Effector memory CD4-positive, alpha-beta T cell (primary cell): Measurements from ENCODE around the gene TCIRG1.

Experiments used
- DNase-seq, 3 donors: peaks; one replicate each; pipeline ENCODE4 v3.0.0-alpha.2; 2020
- H3K27ac ChIP-seq: 2 replicates; pipeline ENCODE4 v1.7.0; 2013; ENCODE audit warnings: mild to moderate bottlenecking, low read length, moderate library complexity; ENCODE audit not compliant: insufficient read depth, poor library complexity, severe bottlenecking
- H3K27me3 ChIP-seq: replicated peaks from 2 replicates; pipeline ENCODE4 v1.7.0; 2013; ENCODE audit warnings: mild to moderate bottlenecking, low read length; ENCODE audit not compliant: insufficient read depth, control insufficient read depth, poor library complexity, severe bottlenecking
- H3K36me3 ChIP-seq: 2 replicates; pipeline ENCODE4 v1.7.0; 2013; ENCODE audit warnings: mild to moderate bottlenecking, low read length, moderate library complexity; ENCODE audit not compliant: control insufficient read depth, insufficient read depth
- H3K4me1 ChIP-seq: 2 replicates; pipeline ENCODE4 v1.7.0; 2013; ENCODE audit warnings: low read length, mild to moderate bottlenecking; ENCODE audit not compliant: control insufficient read depth, insufficient read depth, poor library complexity, severe bottlenecking
- H3K4me3 ChIP-seq: 2 replicates; pipeline ENCODE4 v1.7.0; 2013; ENCODE audit warnings: low read length, low read depth, mild to moderate bottlenecking; ENCODE audit not compliant: insufficient read depth, poor library complexity, severe bottlenecking
- H3K9me3 ChIP-seq: 2 replicates; pipeline ENCODE4 v1.7.0; 2013; ENCODE audit warnings: mild to moderate bottlenecking, low read length, moderate library complexity; ENCODE audit not compliant: control insufficient read depth

Gene TCIRG1

GRCh38 chr11:68007498-68008380 is 31.1 kb upstream of the TCIRG1 start:
- no peaks in the 10 kb centered on the region for H3K9me3 ChIP-seq
- no peak overlapping the region for H3K27ac ChIP-seq
- H3K4me1 ChIP-seq: no peaks in the 10 kb centered on the region

GRCh38 chr11:68008381-68009337 is 30.2 kb upstream of the TCIRG1 start:
- Histone ChIP-seq H3K36me3 (no peaks in the 10 kb centered on the region), H3K4me3 (no peak overlapping the region), H3K27me3 (no peaks in the 10 kb centered on the region), H3K4me1 (no peaks in the 10 kb centered on the region), H3K27ac (no peak overlapping the region), H3K9me3 (no peaks in the 10 kb centered on the region)
- DNase-seq: no peak

More at GRCh38 chr11:68007498-68008380, 31.1 kb upstream of the TCIRG1 start:
- Histone ChIP-seq H3K4me3 (no peak overlapping the region), H3K27me3 (no peaks in the 10 kb centered on the region), H3K36me3 (no peaks in the 10 kb centered on the region)
- no peak for DNase-seq

- no peaks in the 10 kb centered on the region for H3K27me3 ChIP-seq
- H3K9me3 ChIP-seq: no peaks in the 10 kb centered on the region
- no peaks in the 10 kb centered on the region for H3K36me3 ChIP-seq
- no peak overlapping the region for H3K27ac ChIP-seq
- no peak overlapping the region for H3K4me3 ChIP-seq
- H3K4me1 ChIP-seq: no peaks in the 10 kb centered on the region
- DNase-seq: no peak
Observed at GRCh38 chr11:68009391-68010089, 29.3 kb upstream of the TCIRG1 start.

GRCh38 chr11:68010090-68011041 is 28.5 kb upstream of the TCIRG1 start, which contains the start of gene ALDH3B1:
TSS of gene ALDH3B1 (plus strand) at chr11:68010327. CDS start at chr11:68015298, 4,971 bp downstream.
- H3K4me3 ChIP-seq: no peak within 1 kb of the TSS
- no peaks in the 10 kb centered on the region for H3K4me1 ChIP-seq
- H3K27me3 ChIP-seq: no peaks in the 10 kb centered on the region
- no peaks in the 10 kb centered on the region for H3K36me3 ChIP-seq
- H3K27ac ChIP-seq: no peak within 1 kb of the TSS
- no peak for DNase-seq
- H3K9me3 ChIP-seq: no peaks in the 10 kb centered on the region

- H3K27me3 ChIP-seq: no peaks in the 10 kb centered on the region
- H3K4me1 ChIP-seq: no peaks in the 10 kb centered on the region
- no peaks in the 10 kb centered on the region for H3K36me3 ChIP-seq
- H3K27ac ChIP-seq: no peak overlapping the region
- no peak for DNase-seq
- no peaks in the 10 kb centered on the region for H3K9me3 ChIP-seq
- no peak overlapping the region for H3K4me3 ChIP-seq
Observed at GRCh38 chr11:68011051-68011943, 27.5 kb upstream of the TCIRG1 start.

GRCh38 chr11:68012044-68012842 is 26.6 kb upstream of the TCIRG1 start:
- no peaks in the 10 kb centered on the region for H3K36me3 ChIP-seq
- H3K27ac ChIP-seq: no peak overlapping the region
- no peak for DNase-seq
- no peaks in the 10 kb centered on the region for H3K9me3 ChIP-seq
- H3K27me3 ChIP-seq: no peaks in the 10 kb centered on the region
- H3K4me1 ChIP-seq: no peaks in the 10 kb centered on the region
- H3K4me3 ChIP-seq: no peak overlapping the region

GRCh38 chr11:68012843-68013610 is 25.8 kb upstream of the TCIRG1 start:
- Histone ChIP-seq H3K4me3 (no peak overlapping the region), H3K27me3 (no peaks in the 10 kb centered on the region), H3K36me3 (no peaks in the 10 kb centered on the region), H3K27ac (no peak overlapping the region), H3K9me3 (no peaks in the 10 kb centered on the region), H3K4me1 (no peaks in the 10 kb centered on the region)
- DNase-seq: no peak
